Esophagus muscularis mucosa (tissue), 4 donors: ENCODE measurements around the gene BCAT1. TPM values are rescaled to one million over a fixed set of nuclear protein-coding genes. Genes with fewer than 3 reads are reported as not detected.

Experiments
- DNase-seq: peaks from one replicate; pipeline ENCODE4 v3.0.0-alpha.2; 2017; ENCODE audit errors: extremely low spot score
- H3K27ac ChIP-seq, 4 donors: fragments of 200-600 bp; sonication (generic); replicated peaks in 1 of 4; 1 replicate in 3 of 4; 2 replicates in 1 of 4; pipeline ENCODE4 v1.5.1; 2016 to 2019; ENCODE audit warnings: mild to moderate bottlenecking in 1 of 4
- H3K27me3 ChIP-seq, 4 donors: fragments of 200-600 bp; sonication (generic); one replicate each; pipeline versions ENCODE4 v1.5.1 to v1.6.0; 2016 to 2019
- H3K36me3 ChIP-seq, 4 donors: fragments of 200-600 bp; sonication (generic); one replicate each; pipeline ENCODE4 v1.5.1; 2016 to 2019
- H3K4me1 ChIP-seq, 4 donors: fragments of 200-600 bp; sonication (generic); one replicate each; pipeline ENCODE4 v1.5.1; 2016 to 2019
- H3K4me3 ChIP-seq, 4 donors: fragments of 200-600 bp; sonication (generic); 1 replicate in 2 of 4; 2 replicates in 2 of 4; pipeline ENCODE4 v1.5.1; 2016 to 2019; ENCODE audit warnings: mild to moderate bottlenecking in 4 of 4, moderate library complexity in 1 of 4
- H3K9me3 ChIP-seq, 4 donors: fragments of 200-600 bp; sonication (generic); 1 replicate in 3 of 4; 2 replicates in 1 of 4; pipeline ENCODE4 v1.5.1; 2016 to 2019
- CTCF ChIP-seq, 3 experiments: fragments of 200-600 bp in 2 of 3; fragments of 450-650 bp in 1 of 3; sonication (generic) in 2 of 3; IDR thresholded peaks; one replicate each; pipeline ENCODE4 v1.5.1; 2017 to 2019; ENCODE audit warnings: antibody characterized with exemption in 3 of 3, mild to moderate bottlenecking in 2 of 3, moderate library complexity in 1 of 3
- EP300 ChIP-seq: sonication (generic); formaldehyde crosslinking; IDR thresholded peaks from one replicate; pipeline ENCODE4 v1.6.1; 2017; ENCODE audit warnings: antibody characterized with exemption
- POLR2A ChIP-seq: fragments of 450-650 bp; IDR thresholded peaks from one replicate; pipeline ENCODE4 v1.6.1; 2017; ENCODE audit warnings: antibody characterized with exemption, moderate library complexity, mild to moderate bottlenecking, low read depth
- POLR2AphosphoS5 ChIP-seq, 2 donors: sonication (generic); formaldehyde crosslinking; IDR thresholded peaks; one replicate each; pipeline ENCODE4 v1.6.1; 2017; ENCODE audit warnings: antibody characterized with exemption in 2 of 2
- WGBS: methylation state at CpG from one replicate; pipeline ENCODE4 v1.1.5; 2018; 5-methylcytosine and 5-hydroxymethylcytosine counted together
- intact Hi-C: fragments of 100-400 bp; cut with DNase I; formaldehyde crosslinking; loops from one replicate; pipeline ENCODE4 v1.15.1; 2023
- total RNA-seq, 4 donors: library from RNA; depleted of rRNA; stranded (reverse); fragments of >200 nt; gene quantifications; one replicate each; pipeline versions ENCODE4 v1.1.0 to v1.2.1, GENCODE V29; 2016

The BCAT1 gene
- total RNA-seq, 4 donors from 2014 or later, result 9.1 to 23.4 (median 14.7) TPM

DNA sequence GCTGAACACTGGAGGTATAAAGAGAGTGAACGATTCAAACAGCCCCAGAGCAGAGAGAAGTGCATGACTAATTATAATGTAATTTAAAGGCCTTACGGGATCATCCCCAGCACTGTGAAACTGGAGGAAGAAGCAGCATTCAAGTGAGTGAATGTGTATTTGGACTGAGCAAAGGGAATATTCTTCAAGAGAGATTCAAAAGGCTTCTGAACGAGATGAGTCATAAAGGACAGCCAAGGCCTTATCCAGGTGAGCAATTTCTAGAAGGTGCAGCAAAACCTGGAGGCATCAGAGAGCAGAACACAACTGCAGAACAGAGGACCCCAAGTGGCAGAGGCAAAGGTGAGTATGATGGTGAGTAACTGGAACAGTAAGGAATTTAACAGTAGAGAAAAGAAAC, 127.2 kb downstream of the BCAT1 start:
- H3K36me3 ChIP-seq, result no peaks in the 10 kb centered on the region
- H3K27me3 ChIP-seq, result no peaks in the 10 kb centered on the region
- H3K4me3 ChIP-seq, result no peak overlapping the region
- no peak for DNase-seq
- intact Hi-C loops, result no loop called here
- TF ChIP-seq POLR2A, result no peak
- no peak for TF ChIP-seq EP300
- TF ChIP-seq POLR2AphosphoS5 (IDR thresholded peaks at IDR 0.05), result no peak
- TF ChIP-seq CTCF (IDR thresholded peaks at IDR 0.05), result no peak
- H3K27ac ChIP-seq, result no peak overlapping the region
- H3K9me3 ChIP-seq, result no peaks in the 10 kb centered on the region
- 59% methylated on average over 3 of the region's 3 CpGs for WGBS
- peaks cover 0 to 9% (median 0%) of the 10 kb centered on the region in 4 donors for H3K4me1 ChIP-seq

GRCh38 chr12:24820872-24821271, 128.0 kb downstream of the BCAT1 start:
- no peaks in the 10 kb centered on the region for H3K27me3 ChIP-seq
- H3K4me1 ChIP-seq, result peaks cover 0 to 9% (median 0%) of the 10 kb centered on the region in 4 donors
- intact Hi-C loops, result no loop called here
- 74% methylated on average over 5 of the region's 5 CpGs for WGBS
- TF ChIP-seq POLR2A (no peak), CTCF (IDR thresholded peaks at IDR 0.05) (no peak), EP300 (no peak), POLR2AphosphoS5 (IDR thresholded peaks at IDR 0.05) (no peak)
- no peak overlapping the region for H3K27ac ChIP-seq
- no peaks in the 10 kb centered on the region for H3K36me3 ChIP-seq
- no peaks in the 10 kb centered on the region for H3K9me3 ChIP-seq
- H3K4me3 ChIP-seq, result no peak overlapping the region
- DNase-seq, result no peak

GRCh38 chr12:24818351-24818750, 130.6 kb downstream of the BCAT1 start:
- WGBS, result 83% methylated on average over 1 of the region's 1 CpG
- H3K9me3 ChIP-seq, result no peaks in the 10 kb centered on the region
- DNase-seq, result no peak
- H3K27me3 ChIP-seq, result no peaks in the 10 kb centered on the region
- no peaks in the 10 kb centered on the region for H3K36me3 ChIP-seq
- intact Hi-C loops, result no loop called here
- TF ChIP-seq POLR2AphosphoS5 (IDR thresholded peaks at IDR 0.05), result no peak
- TF ChIP-seq EP300, result no peak
- TF ChIP-seq POLR2A, result no peak
- no peak for TF ChIP-seq CTCF (IDR thresholded peaks at IDR 0.05)
- no peak overlapping the region for H3K4me3 ChIP-seq
- peaks cover 0 to 9% (median 0%) of the 10 kb centered on the region in 4 donors for H3K4me1 ChIP-seq
- H3K27ac ChIP-seq, result no peak overlapping the region

DNA sequence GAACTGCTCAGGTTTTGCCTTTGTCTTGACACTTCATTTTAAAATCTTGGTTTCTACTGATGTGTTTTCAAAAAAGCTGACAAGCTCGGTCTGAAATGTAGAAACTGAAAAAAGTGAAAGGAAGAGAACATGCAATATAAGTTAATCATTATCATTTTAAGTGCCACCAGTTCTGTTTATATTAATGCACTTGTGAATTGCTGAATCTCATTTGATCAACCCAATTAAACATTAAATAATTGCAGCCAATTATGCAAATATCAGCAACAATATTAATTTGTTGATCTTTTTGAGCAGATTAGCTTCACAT, 133.8 kb downstream of the BCAT1 start:
- intact Hi-C loops, result no loop called here
- H3K4me3 ChIP-seq, result no peak overlapping the region
- H3K36me3 ChIP-seq, result no peaks in the 10 kb centered on the region
- no peaks in the 10 kb centered on the region for H3K9me3 ChIP-seq
- H3K27me3 ChIP-seq, result no peaks in the 10 kb centered on the region
- no peak for DNase-seq
- no peaks in the 10 kb centered on the region for H3K4me1 ChIP-seq
- 81% methylated on average over 1 of the region's 1 CpG for WGBS
- TF ChIP-seq POLR2A (no peak), EP300 (no peak), POLR2AphosphoS5 (IDR thresholded peaks at IDR 0.05) (no peak), CTCF (IDR thresholded peaks at IDR 0.05) (no peak)
- no peak overlapping the region for H3K27ac ChIP-seq

- intact Hi-C loops, result no loop called here
- no peak for DNase-seq
- no peaks in the 10 kb centered on the region for H3K27me3 ChIP-seq
- no peaks in the 10 kb centered on the region for H3K4me1 ChIP-seq
- WGBS, result 56% methylated on average over 2 of the region's 2 CpGs
- no peaks in the 10 kb centered on the region for H3K9me3 ChIP-seq
- H3K4me3 ChIP-seq, result no peak overlapping the region
- TF ChIP-seq POLR2A (no peak), POLR2AphosphoS5 (IDR thresholded peaks at IDR 0.05) (no peak), CTCF (IDR thresholded peaks at IDR 0.05) (no peak), EP300 (no peak)
- no peaks in the 10 kb centered on the region for H3K36me3 ChIP-seq
- H3K27ac ChIP-seq, result no peak overlapping the region
Measured at GRCh38 chr12:24814379-24815113, 134.4 kb downstream of the BCAT1 start.
